ENCODE results near the gene BANP.
A peak's percentile ranks its signal among the peaks of the same experiment; 100 is the strongest.

Gene BANP

DNA sequence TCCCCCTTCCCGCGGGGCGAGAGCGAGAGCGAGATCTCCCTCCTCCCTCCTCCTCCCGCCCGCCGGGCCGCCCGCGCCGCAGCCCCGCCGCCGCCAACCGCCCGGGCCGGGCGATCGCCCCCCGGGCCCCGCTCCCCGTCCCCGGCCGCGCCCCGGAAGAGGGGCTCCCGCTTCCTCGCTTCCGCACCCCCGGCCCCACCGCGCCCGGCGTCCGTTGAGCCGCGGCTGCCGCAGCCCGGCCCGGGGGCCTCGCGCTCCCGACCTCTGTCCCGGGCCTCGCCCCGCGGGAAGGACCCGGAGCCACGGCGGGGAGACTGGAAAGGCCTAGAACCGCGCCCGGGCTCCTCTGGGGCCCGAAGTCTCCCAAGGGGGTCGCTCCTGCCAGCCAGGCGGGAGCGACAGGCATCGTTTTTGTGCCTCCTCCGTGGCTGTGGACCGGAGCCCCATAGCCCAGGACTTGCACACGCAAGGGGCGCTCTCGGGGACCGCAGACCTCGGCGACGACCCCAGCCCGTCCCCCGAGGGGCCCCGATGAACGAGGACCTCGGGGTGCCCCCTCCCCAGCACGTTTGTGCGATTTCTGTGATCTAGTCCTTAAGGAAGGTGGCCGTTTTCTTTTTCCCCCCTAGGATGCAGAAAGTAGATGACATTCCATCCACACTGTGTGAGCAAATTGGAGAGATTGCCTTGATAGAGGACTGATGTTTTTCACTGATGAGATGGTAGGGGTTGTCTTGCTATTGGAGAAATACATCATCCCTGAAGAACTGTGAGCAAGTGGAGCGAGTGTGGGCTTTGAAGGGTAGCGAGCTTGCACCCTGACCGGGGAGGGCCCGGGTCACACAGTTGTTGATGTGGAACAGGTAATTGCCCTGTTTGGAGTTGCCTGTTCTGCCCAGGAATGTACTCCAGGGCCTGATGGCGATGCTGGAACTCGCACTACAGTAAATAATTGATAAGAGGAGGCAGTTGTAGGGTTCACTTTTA lies 611 bp downstream of the BANP start:
- peak; percentile 24 for DNase-seq
- no peak for ATAC-seq (ENCODE audit: insufficient read depth, low read depth)
- Histone ChIP-seq H3K4me2 (ENCODE audit: insufficient read depth, low read length) (peak overlapping the region; percentile 70), H3K4me3 (ENCODE audit: low read depth in 1 of 2, low read length in 2 of 2) (peak overlapping the region; percentile 31 to 64; a peak in 3 of 4 replicates), H3K36me3 (ENCODE audit: insufficient read depth, low read length) (peaks cover 35% of the 10 kb centered on the region), H2AFZ (ENCODE audit: low read depth, low read length) (peak overlapping the region; percentile 60), H3K9ac (ENCODE audit: low read depth, low read length) (peak overlapping the region; percentile 96), H3K9me3 (ENCODE audit: insufficient read depth, low read length, severe bottlenecking) (no peaks in the 10 kb centered on the region), H3K27me3 (ENCODE audit: insufficient read depth, low read length, poor library complexity) (no peaks in the 10 kb centered on the region), H3K27ac (ENCODE audit: low read length) (peak overlapping the region; percentile 100), H3K4me1 (ENCODE audit: insufficient read depth, low read length) (peaks cover 49% of the 10 kb centered on the region), H3K79me2 (ENCODE audit: insufficient read depth, low read length) (peaks cover 54% of the 10 kb centered on the region), H4K20me1 (ENCODE audit: insufficient read depth, low read length) (peaks cover 33% of the 10 kb centered on the region)
- TF ChIP-seq EZH2 (IDR thresholded peaks at IDR 0.05; ENCODE audit: borderline replicate concordance, low read depth, low read length, severe bottlenecking), result no peak
- TF ChIP-seq, protein P1, sequence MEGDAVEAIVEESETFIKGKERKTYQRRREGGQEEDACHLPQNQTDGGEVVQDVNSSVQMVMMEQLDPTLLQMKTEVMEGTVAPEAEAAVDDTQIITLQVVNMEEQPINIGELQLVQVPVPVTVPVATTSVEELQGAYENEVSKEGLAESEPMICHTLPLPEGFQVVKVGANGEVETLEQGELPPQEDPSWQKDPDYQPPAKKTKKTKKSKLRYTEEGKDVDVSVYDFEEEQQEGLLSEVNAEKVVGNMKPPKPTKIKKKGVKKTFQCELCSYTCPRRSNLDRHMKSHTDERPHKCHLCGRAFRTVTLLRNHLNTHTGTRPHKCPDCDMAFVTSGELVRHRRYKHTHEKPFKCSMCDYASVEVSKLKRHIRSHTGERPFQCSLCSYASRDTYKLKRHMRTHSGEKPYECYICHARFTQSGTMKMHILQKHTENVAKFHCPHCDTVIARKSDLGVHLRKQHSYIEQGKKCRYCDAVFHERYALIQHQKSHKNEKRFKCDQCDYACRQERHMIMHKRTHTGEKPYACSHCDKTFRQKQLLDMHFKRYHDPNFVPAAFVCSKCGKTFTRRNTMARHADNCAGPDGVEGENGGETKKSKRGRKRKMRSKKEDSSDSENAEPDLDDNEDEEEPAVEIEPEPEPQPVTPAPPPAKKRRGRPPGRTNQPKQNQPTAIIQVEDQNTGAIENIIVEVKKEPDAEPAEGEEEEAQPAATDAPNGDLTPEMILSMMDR (IDR thresholded peaks at IDR 0.05; ENCODE audit: borderline replicate concordance, extremely low read depth, low read length, poor library complexity, severe bottlenecking), result peak; percentile 36

DNA sequence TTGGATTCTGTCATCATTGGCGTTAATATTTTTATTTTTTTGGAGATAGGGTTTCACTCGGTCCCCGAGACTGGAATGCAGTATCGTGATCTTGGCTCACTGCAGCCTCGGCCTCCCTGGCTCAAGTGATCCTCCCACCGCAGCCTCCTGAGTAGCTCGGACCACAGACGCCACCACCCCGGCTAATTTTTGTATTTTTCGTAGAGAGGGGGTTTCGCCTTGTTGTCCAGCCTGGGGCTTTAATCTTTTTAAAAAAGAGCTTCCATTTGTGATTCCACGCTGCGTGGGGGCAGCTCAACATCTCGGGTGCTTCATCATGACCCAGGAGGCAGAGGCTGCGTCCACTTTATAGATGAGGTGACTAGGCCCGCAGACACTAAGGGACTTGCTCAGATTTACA lies 1.5 kb downstream of the BANP start:
- Histone ChIP-seq H3K9ac (ENCODE audit: low read depth, low read length) (peak overlapping the region; percentile 96), H3K4me2 (ENCODE audit: insufficient read depth, low read length) (peak overlapping the region; percentile 70), H4K20me1 (ENCODE audit: insufficient read depth, low read length) (peaks cover 42% of the 10 kb centered on the region), H3K4me3 (ENCODE audit: low read depth in 1 of 2, low read length in 2 of 2) (peak overlapping the region in 1 of 2 experiments; percentile 64; a peak in 3 of 4 replicates), H3K4me1 (ENCODE audit: insufficient read depth, low read length) (peaks cover 49% of the 10 kb centered on the region), H3K27me3 (ENCODE audit: insufficient read depth, low read length, poor library complexity) (no peaks in the 10 kb centered on the region), H3K79me2 (ENCODE audit: insufficient read depth, low read length) (peaks cover 63% of the 10 kb centered on the region), H2AFZ (ENCODE audit: low read depth, low read length) (no peak overlapping the region), H3K9me3 (ENCODE audit: insufficient read depth, low read length, severe bottlenecking) (no peaks in the 10 kb centered on the region), H3K36me3 (ENCODE audit: insufficient read depth, low read length) (peaks cover 44% of the 10 kb centered on the region), H3K27ac (ENCODE audit: low read length) (peak overlapping the region; percentile 100)
- DNase-seq (no peak), ATAC-seq (ENCODE audit: insufficient read depth, low read depth) (no peak)
- no peak for TF ChIP-seq EZH2 (IDR thresholded peaks at IDR 0.05; ENCODE audit: borderline replicate concordance, low read depth, low read length, severe bottlenecking)
- TF ChIP-seq, protein P1 (IDR thresholded peaks at IDR 0.05; ENCODE audit: borderline replicate concordance, extremely low read depth, low read length, poor library complexity, severe bottlenecking), result no peak

DNA sequence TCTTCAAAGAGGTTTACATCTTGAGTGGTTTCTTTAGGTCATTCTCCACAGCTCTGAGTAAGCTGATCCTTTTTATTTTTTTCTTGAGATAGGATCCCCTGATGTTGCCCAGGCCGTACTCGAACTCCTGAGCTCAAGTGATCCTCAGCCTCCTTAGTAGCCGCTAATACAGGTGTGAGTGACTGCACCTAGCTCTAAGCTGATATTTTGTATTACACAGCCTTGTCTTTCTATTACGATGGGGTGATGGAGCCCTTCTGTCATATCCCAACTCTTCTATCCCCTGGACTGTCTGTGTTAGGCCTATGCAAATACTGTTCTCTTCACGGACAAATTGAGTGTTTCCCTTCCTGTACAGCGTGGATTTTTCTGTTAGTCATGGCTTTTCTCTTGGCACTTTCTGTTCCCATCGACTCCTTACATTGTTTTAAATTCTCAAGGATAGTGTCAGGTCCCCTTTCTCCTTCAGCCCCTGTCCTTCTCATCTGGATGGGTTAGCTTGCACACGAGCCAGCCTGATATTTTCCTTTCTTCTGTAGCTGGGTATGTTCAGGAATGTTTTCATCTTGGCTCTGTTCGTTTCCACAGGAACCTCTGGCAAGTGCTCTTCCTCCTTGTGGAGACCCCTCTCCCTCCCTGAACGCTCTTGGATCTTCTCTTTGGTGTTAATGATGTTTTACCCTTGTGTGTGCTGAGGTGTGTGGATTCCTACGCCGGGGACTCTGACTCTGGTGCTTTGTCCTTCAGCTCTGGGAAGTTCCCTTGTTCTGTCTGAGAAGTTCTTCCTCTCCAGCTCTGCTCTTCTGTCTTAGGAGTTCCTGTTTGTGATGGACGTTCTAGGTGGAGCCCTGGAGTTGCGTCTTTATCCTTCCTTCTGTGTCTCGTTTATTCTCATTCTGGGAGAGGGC lies 2.3 kb downstream of the BANP start:
- peak overlapping the region; percentile 70 for H3K4me2 ChIP-seq (ENCODE audit: insufficient read depth, low read length)
- H4K20me1 ChIP-seq (ENCODE audit: insufficient read depth, low read length), result peaks cover 50% of the 10 kb centered on the region
- TF ChIP-seq, protein P1 (IDR thresholded peaks at IDR 0.05; ENCODE audit: borderline replicate concordance, extremely low read depth, low read length, poor library complexity, severe bottlenecking), result no peak
- TF ChIP-seq EZH2 (IDR thresholded peaks at IDR 0.05; ENCODE audit: borderline replicate concordance, low read depth, low read length, severe bottlenecking), result no peak
- H3K27me3 ChIP-seq (ENCODE audit: insufficient read depth, low read length, poor library complexity), result no peaks in the 10 kb centered on the region
- H3K4me3 ChIP-seq (ENCODE audit: low read depth in 1 of 2, low read length in 2 of 2), result 0 out of 4 replicates have a peak overlapping the region, but pooled peaks of 1 of the 2 experiments have one; percentile 64
- H3K79me2 ChIP-seq (ENCODE audit: insufficient read depth, low read length), result peaks cover 71% of the 10 kb centered on the region
- no peak overlapping the region for H2AFZ ChIP-seq (ENCODE audit: low read depth, low read length)
- H3K27ac ChIP-seq (ENCODE audit: low read length), result peak overlapping the region; percentile 19; the same call in 1 of the 2 replicates
- no peaks in the 10 kb centered on the region for H3K9me3 ChIP-seq (ENCODE audit: insufficient read depth, low read length, severe bottlenecking)
- H3K9ac ChIP-seq (ENCODE audit: low read depth, low read length), result peak overlapping the region; percentile 96
- H3K4me1 ChIP-seq (ENCODE audit: insufficient read depth, low read length), result peaks cover 49% of the 10 kb centered on the region
- H3K36me3 ChIP-seq (ENCODE audit: insufficient read depth, low read length), result peaks cover 53% of the 10 kb centered on the region
- ATAC-seq (ENCODE audit: insufficient read depth, low read depth) (no peak), DNase-seq (no peak)
